OCI-LY1 (cell line): ENCODE data around the gene MAPK8IP3.

Experiments used
- H2AFZ ChIP-seq: fragments of 200-600 bp; sonication (generic), shearing (Covaris generic); 2 replicates; pipeline ENCODE4 v1.6.0; 2014; ENCODE audit warnings: antibody characterized with exemption, mild to moderate bottlenecking, low read length
- H3F3A ChIP-seq: fragments of 200-600 bp; sonication (generic), shearing (Covaris generic); 2 replicates; pipeline ENCODE4 v1.6.0; 2014; ENCODE audit warnings: mild to moderate bottlenecking, antibody characterized with exemption, low read length, moderate library complexity; ENCODE audit not compliant: insufficient read depth
- H3K27ac ChIP-seq: fragments of 200-600 bp; sonication (generic); 2 replicates; pipeline ENCODE4 v1.5.1; 2014; ENCODE audit warnings: low read length, mixed run types, mild to moderate bottlenecking, low read depth; ENCODE audit not compliant: poor library complexity, severe bottlenecking
- H3K27me3 ChIP-seq: fragments of 200-600 bp; sonication (generic); 2 replicates; pipeline ENCODE4 v1.6.0; 2014; ENCODE audit warnings: antibody characterized with exemption, mild to moderate bottlenecking, low read length, moderate library complexity; ENCODE audit not compliant: insufficient read depth
- H3K36me3 ChIP-seq: fragments of 200-600 bp; sonication (generic); 2 replicates; pipeline ENCODE4 v1.6.1; 2014; ENCODE audit warnings: mild to moderate bottlenecking, antibody characterized with exemption, low read length, moderate library complexity, mixed read lengths; ENCODE audit not compliant: insufficient read depth
- H3K4me1 ChIP-seq: fragments of 200-600 bp; sonication (generic); 2 replicates; pipeline ENCODE4 v1.5.1; 2014; ENCODE audit warnings: mild to moderate bottlenecking, low read length, moderate library complexity; ENCODE audit not compliant: insufficient read depth, severe bottlenecking
- H3K4me2 ChIP-seq: fragments of 200-600 bp; sonication (generic), shearing (Covaris generic); 2 replicates; pipeline ENCODE4 v1.6.1; 2014; ENCODE audit warnings: low read length
- H3K4me3 ChIP-seq: fragments of 200-600 bp; sonication (generic); 2 replicates; pipeline ENCODE4 v1.5.1; 2014; ENCODE audit warnings: low read length, low read depth, mild to moderate bottlenecking, mixed read lengths; ENCODE audit not compliant: poor library complexity, severe bottlenecking
- H3K79me2 ChIP-seq: fragments of 200-600 bp; shearing (Covaris generic); 2 replicates; pipeline ENCODE4 v1.6.1; 2016; ENCODE audit warnings: mixed run types, low read length, mixed read lengths; ENCODE audit not compliant: insufficient read depth
- H3K9ac ChIP-seq: fragments of 200-600 bp; sonication (generic), shearing (Covaris generic); 2 replicates; pipeline ENCODE4 v1.6.1; 2014; ENCODE audit warnings: mild to moderate bottlenecking, low read length, mixed read lengths
- H3K9me2 ChIP-seq: fragments of 200-600 bp; sonication (generic), shearing (Covaris generic); 2 replicates; pipeline ENCODE4 v1.6.1; 2014; ENCODE audit warnings: low read depth, mild to moderate bottlenecking, low read length, mixed read lengths
- H3K9me3 ChIP-seq: fragments of 200-600 bp; shearing (Covaris generic); 2 replicates; pipeline ENCODE4 v1.6.1; 2014; ENCODE audit warnings: low read length, mixed read lengths
- H4K20me1 ChIP-seq: fragments of 200-600 bp; sonication (generic), shearing (Covaris generic); 2 replicates; pipeline ENCODE4 v1.6.0; 2016; ENCODE audit warnings: mild to moderate bottlenecking, low read length; ENCODE audit not compliant: insufficient read depth
- EZH2 ChIP-seq: fragments of 200-600 bp; sonication (generic), shearing (Covaris generic); IDR thresholded peaks from 2 replicates; pipeline ENCODE4 v1.8.0; 2017; ENCODE audit warnings: borderline replicate concordance, mixed run types, mild to moderate bottlenecking, antibody characterized with exemption, low read length, moderate library complexity, mixed read lengths
- TF ChIP-seq, protein P1 (sequence below): fragments of 200-600 bp; sonication (generic), shearing (Covaris generic); IDR thresholded peaks from 2 replicates; pipeline ENCODE4 v1.5.1; 2017; ENCODE audit warnings: mild to moderate bottlenecking, antibody characterized with exemption, low read length, moderate library complexity, mixed read lengths

Gene MAPK8IP3

DNA sequence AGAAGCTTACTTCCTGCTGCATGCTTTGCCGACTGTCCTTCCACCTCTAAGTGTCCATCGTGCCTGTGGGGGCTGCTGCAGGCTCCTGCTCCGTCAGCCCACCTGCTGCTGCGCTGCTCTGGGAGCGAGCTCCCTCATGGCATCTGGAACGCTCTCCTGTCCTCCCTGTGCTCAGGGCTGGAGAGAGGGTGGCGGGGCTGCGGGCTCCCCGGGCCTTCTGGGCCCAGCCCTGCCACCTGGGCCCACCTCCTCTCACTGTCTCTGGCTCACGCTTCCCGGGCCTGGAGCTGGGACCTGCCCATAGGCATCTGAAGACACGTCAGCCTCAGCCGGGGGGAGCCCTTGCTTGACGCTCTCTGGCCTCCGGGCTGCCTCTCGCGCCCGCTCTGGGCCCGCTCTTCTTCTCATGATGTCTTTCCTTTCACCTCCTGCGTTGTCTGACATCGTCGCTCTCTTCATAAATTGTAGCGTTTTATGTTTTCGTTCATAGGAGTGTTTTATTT, 38.4 kb downstream of the MAPK8IP3 start:
- Histone ChIP-seq H3K9me2 (no peaks in the 10 kb centered on the region), H3K4me1 (no peaks in the 10 kb centered on the region), H4K20me1 (no peaks in the 10 kb centered on the region), H3F3A (no peaks in the 10 kb centered on the region; the same call in 1 of the 2 replicates), H3K36me3 (peaks cover 56% of the 10 kb centered on the region), H3K4me3 (no peak overlapping the region), H3K79me2 (no peaks in the 10 kb centered on the region), H3K27ac (no peak overlapping the region), H2AFZ (no peak overlapping the region), H3K9me3 (no peaks in the 10 kb centered on the region), H3K4me2 (no peak overlapping the region), H3K9ac (no peak overlapping the region), H3K27me3 (no peaks in the 10 kb centered on the region)
- TF ChIP-seq, protein P1, sequence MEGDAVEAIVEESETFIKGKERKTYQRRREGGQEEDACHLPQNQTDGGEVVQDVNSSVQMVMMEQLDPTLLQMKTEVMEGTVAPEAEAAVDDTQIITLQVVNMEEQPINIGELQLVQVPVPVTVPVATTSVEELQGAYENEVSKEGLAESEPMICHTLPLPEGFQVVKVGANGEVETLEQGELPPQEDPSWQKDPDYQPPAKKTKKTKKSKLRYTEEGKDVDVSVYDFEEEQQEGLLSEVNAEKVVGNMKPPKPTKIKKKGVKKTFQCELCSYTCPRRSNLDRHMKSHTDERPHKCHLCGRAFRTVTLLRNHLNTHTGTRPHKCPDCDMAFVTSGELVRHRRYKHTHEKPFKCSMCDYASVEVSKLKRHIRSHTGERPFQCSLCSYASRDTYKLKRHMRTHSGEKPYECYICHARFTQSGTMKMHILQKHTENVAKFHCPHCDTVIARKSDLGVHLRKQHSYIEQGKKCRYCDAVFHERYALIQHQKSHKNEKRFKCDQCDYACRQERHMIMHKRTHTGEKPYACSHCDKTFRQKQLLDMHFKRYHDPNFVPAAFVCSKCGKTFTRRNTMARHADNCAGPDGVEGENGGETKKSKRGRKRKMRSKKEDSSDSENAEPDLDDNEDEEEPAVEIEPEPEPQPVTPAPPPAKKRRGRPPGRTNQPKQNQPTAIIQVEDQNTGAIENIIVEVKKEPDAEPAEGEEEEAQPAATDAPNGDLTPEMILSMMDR = no peak
- TF ChIP-seq EZH2 = no peak

- Histone ChIP-seq H3K36me3 (peaks cover 58% of the 10 kb centered on the region), H3K9ac (no peak overlapping the region), H3K27ac (no peak overlapping the region)
Observed at GRCh38 chr16:1745181-1745899, 39.3 kb downstream of the MAPK8IP3 start.

GRCh38 chr16:1745900-1746692, 40.1 kb downstream of the MAPK8IP3 start:
- no peak overlapping the region for H3K4me2 ChIP-seq
- no peaks in the 10 kb centered on the region for H3F3A ChIP-seq
- H3K27ac ChIP-seq = no peak overlapping the region
- H3K79me2 ChIP-seq = no peaks in the 10 kb centered on the region
- no peaks in the 10 kb centered on the region for H3K27me3 ChIP-seq
- no peak overlapping the region for H3K9ac ChIP-seq
- no peak overlapping the region for H2AFZ ChIP-seq
- no peak for TF ChIP-seq EZH2
- TF ChIP-seq, protein P1 = no peak
- H3K4me1 ChIP-seq = no peaks in the 10 kb centered on the region
- H3K9me2 ChIP-seq = no peaks in the 10 kb centered on the region
- no peak overlapping the region for H3K4me3 ChIP-seq
- no peaks in the 10 kb centered on the region for H4K20me1 ChIP-seq
- peaks cover 52% of the 10 kb centered on the region for H3K36me3 ChIP-seq
- no peaks in the 10 kb centered on the region for H3K9me3 ChIP-seq

More at GRCh38 chr16:1745181-1745899, 39.3 kb downstream of the MAPK8IP3 start:
- Histone ChIP-seq H4K20me1 (no peaks in the 10 kb centered on the region), H3F3A (no peaks in the 10 kb centered on the region), H3K9me2 (no peaks in the 10 kb centered on the region), H3K4me1 (no peaks in the 10 kb centered on the region), H3K4me3 (no peak overlapping the region), H3K9me3 (no peaks in the 10 kb centered on the region), H3K4me2 (no peak overlapping the region), H3K79me2 (no peaks in the 10 kb centered on the region), H2AFZ (no peak overlapping the region), H3K27me3 (no peaks in the 10 kb centered on the region)
- no peak for TF ChIP-seq EZH2
- TF ChIP-seq, protein P1 = no peak
